Activated CD8-positive, alpha-beta T cell treated with anti-CD3 and anti-CD28 coated beads for 36 hours (primary cell): ENCODE results near the gene PLS1. TPM values are rescaled to one million over a fixed set of nuclear protein-coding genes. Genes with fewer than 3 reads are reported as not detected.

Experiments used
- ATAC-seq: fragments of 200-7000 bp; cut with Tn5 transposase; one replicate; pipeline ENCODE4 v1.10.0; 2021; ENCODE audit warnings: mild to moderate bottlenecking, moderate library complexity
- CTCF ChIA-PET: fragments of 350-600 bp; sonication (Branson Sonifier 250); formaldehyde crosslinking; loops from one replicate; lab custom pipeline; 2021; ENCODE audit warnings: antibody characterized with exemption; lab: Charles Lee
- POLR2A ChIA-PET: fragments of 350-600 bp; sonication (Branson Sonifier 250); formaldehyde crosslinking; loops from one replicate; lab custom pipeline; 2021; ENCODE audit warnings: antibody characterized with exemption; lab: Charles Lee
- DNase-seq: peaks from one replicate; pipeline ENCODE4 v3.0.0-alpha.2; 2020
- H3K27ac Mint-ChIP-seq: one replicate; pipeline ENCODE4 v1.8.0; 2021; ENCODE audit warnings: mild to moderate bottlenecking, mixed read lengths
- H3K27me3 Mint-ChIP-seq: one replicate; pipeline ENCODE4 v1.8.0; 2021; ENCODE audit warnings: mixed read lengths
- H3K36me3 Mint-ChIP-seq: one replicate; pipeline ENCODE4 v1.8.0; 2021; ENCODE audit warnings: low read depth, mixed read lengths
- H3K4me1 Mint-ChIP-seq: one replicate; pipeline ENCODE4 v1.8.0; 2021; ENCODE audit warnings: low read depth, mixed read lengths
- H3K4me3 Mint-ChIP-seq: one replicate; pipeline ENCODE4 v1.8.0; 2021; ENCODE audit warnings: mild to moderate bottlenecking, moderate library complexity, mixed read lengths
- H3K9me3 Mint-ChIP-seq: one replicate; pipeline ENCODE4 v1.8.0; 2021; ENCODE audit warnings: mixed read lengths
- intact Hi-C: fragments of 100-400 bp; cut with micrococcal nuclease; formaldehyde crosslinking; loops from one replicate; pipeline ENCODE4 v1.10.0; 2022
- total RNA-seq, 2 experiments: library from RNA; stranded (reverse); gene quantifications; one replicate each; pipeline ENCODE4 v1.2.3, GENCODE V29; 2021
- TF ChIP-seq, protein P1 (sequence below): fragments of 200-600 bp; IDR thresholded peaks from one replicate; pipeline ENCODE4 v1.8.0; 2022; ENCODE audit warnings: antibody characterized with exemption, mild to moderate bottlenecking

PLS1 gene
- total RNA-seq, 2 experiments from 2014 or later: 4.7 to 5.6 TPM

- POLR2A ChIA-PET: no interaction called here
These were observed 54.0 kb downstream of the PLS1 start for GRCh38 chr3:142650001-142650693.

DNA sequence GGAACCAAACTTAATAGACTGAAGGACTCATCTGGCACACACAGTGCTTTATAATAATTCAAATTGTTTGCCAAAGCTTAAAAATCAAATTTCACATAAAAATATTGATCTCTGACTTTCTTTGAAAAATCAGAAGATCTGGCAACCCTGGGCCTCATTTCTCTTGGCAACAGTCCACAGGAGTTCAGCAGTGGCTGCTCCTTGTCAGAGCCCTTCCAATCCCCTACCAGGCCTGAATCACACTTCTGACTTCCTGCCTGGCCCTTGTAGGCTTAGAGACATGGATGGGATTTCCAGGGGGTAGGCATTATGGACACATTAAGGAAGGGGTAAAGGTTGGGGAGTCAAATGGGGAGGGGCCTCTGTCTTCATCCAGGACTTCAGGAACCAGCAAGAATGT lies 55.5 kb downstream of the PLS1 start:
- Mint-ChIP-seq H3K9me3 (no peaks in the 10 kb centered on the region), H3K27me3 (no peaks in the 10 kb centered on the region), H3K27ac (no peak overlapping the region), H3K4me3 (no peak overlapping the region), H3K36me3 (no peaks in the 10 kb centered on the region), H3K4me1 (no peaks in the 10 kb centered on the region)
- ChIA-PET CTCF (no interaction called here), POLR2A (no interaction called here)
- intact Hi-C loops: no loop called here
- no peak for DNase-seq
- ATAC-seq: no peak
- TF ChIP-seq, protein P1, sequence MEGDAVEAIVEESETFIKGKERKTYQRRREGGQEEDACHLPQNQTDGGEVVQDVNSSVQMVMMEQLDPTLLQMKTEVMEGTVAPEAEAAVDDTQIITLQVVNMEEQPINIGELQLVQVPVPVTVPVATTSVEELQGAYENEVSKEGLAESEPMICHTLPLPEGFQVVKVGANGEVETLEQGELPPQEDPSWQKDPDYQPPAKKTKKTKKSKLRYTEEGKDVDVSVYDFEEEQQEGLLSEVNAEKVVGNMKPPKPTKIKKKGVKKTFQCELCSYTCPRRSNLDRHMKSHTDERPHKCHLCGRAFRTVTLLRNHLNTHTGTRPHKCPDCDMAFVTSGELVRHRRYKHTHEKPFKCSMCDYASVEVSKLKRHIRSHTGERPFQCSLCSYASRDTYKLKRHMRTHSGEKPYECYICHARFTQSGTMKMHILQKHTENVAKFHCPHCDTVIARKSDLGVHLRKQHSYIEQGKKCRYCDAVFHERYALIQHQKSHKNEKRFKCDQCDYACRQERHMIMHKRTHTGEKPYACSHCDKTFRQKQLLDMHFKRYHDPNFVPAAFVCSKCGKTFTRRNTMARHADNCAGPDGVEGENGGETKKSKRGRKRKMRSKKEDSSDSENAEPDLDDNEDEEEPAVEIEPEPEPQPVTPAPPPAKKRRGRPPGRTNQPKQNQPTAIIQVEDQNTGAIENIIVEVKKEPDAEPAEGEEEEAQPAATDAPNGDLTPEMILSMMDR: no peak

More at GRCh38 chr3:142650001-142650693, 54.0 kb downstream of the PLS1 start:
- no peaks in the 10 kb centered on the region for H3K36me3 Mint-ChIP-seq
- H3K27me3 Mint-ChIP-seq: no peaks in the 10 kb centered on the region
- TF ChIP-seq, protein P1: no peak
- ATAC-seq: no peak
- H3K9me3 Mint-ChIP-seq: no peaks in the 10 kb centered on the region
- CTCF ChIA-PET: no interaction called here
- no peak overlapping the region for H3K27ac Mint-ChIP-seq
- H3K4me1 Mint-ChIP-seq: no peaks in the 10 kb centered on the region
- intact Hi-C loops: no loop called here
- no peak for DNase-seq
- H3K4me3 Mint-ChIP-seq: no peak overlapping the region

DNA sequence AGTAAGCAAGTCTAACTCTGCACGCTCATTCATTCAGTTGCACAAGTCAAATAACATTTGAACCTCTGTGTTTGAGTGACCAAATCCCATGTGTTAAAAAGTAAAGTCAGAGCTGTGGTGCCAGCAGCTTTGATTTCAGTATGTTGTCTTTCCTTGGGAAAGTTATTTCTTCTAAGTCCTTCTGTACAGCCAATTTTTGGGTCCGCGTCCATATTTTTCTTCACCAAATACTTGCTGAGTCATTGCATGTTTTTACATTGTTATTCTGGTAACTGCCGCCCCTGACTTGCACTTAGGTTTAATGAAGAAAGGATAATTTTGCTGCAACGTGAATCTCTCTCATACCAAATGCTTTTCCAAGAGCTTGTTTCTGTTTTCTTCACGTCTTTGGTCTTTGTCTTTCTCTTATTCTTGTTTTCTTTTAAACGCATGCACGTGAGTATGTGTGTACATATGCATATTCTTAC lies 56.7 kb downstream of the PLS1 start:
- no peak overlapping the region for H3K4me3 Mint-ChIP-seq
- POLR2A ChIA-PET: no interaction called here
- TF ChIP-seq, protein P1: no peak
- H3K9me3 Mint-ChIP-seq: no peaks in the 10 kb centered on the region
- H3K36me3 Mint-ChIP-seq: no peaks in the 10 kb centered on the region
- H3K27ac Mint-ChIP-seq: no peak overlapping the region
- DNase-seq (no peak), ATAC-seq (no peak)
- intact Hi-C loops: no loop called here
- no peaks in the 10 kb centered on the region for H3K4me1 Mint-ChIP-seq
- CTCF ChIA-PET: no interaction called here
- H3K27me3 Mint-ChIP-seq: no peaks in the 10 kb centered on the region

DNA sequence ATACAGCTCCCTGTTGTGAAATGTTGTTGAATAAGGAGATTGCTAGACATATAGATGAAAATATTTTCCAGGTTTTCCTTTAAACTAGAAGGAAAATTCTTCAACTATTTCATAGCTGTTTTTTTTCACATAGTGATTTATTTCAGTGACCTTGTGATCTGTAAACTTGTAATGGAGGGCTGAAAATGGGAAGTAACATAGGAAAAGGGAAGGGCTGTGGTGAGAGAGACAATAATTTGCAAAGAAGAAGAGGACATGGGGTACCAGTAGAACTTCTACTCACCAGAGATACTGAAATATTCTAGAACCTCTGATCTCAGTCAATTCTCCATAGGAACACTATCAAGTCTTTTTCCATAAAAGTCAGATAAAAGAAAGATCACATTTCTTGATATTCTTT lies 60.4 kb downstream of the PLS1 start:
- H3K9me3 Mint-ChIP-seq: no peaks in the 10 kb centered on the region
- DNase-seq (no peak), ATAC-seq (no peak)
- TF ChIP-seq, protein P1: no peak
- no peak overlapping the region for H3K4me3 Mint-ChIP-seq
- no peaks in the 10 kb centered on the region for H3K36me3 Mint-ChIP-seq
- ChIA-PET POLR2A (no interaction called here), CTCF (no interaction called here)
- intact Hi-C loops: no loop called here
- H3K27me3 Mint-ChIP-seq: no peaks in the 10 kb centered on the region
- H3K27ac Mint-ChIP-seq: no peak overlapping the region
- H3K4me1 Mint-ChIP-seq: no peaks in the 10 kb centered on the region

DNA sequence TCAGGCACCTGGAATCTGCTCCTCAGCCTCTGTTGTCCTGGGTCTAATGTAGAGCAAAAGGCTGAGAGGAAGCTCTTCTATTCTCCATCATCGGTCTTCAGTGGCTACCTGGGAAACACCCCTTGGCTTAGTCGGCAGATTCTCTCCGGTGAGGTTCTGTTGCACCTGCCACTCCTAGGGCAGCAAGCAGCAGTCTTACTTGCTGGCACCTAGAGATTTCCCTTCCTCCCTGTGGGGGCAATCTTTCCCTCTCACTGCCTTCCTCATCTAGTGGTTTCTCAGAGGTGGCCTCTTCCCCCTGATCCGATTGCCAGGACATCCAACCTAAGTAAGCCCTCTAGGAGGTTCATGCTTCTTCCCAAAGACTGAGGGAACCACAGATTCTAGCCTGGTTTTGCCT lies 60.8 kb downstream of the PLS1 start:
- H3K9me3 Mint-ChIP-seq: no peaks in the 10 kb centered on the region
- H3K36me3 Mint-ChIP-seq: no peaks in the 10 kb centered on the region
- ATAC-seq: no peak
- no peaks in the 10 kb centered on the region for H3K27me3 Mint-ChIP-seq
- TF ChIP-seq, protein P1: no peak
- H3K4me3 Mint-ChIP-seq: no peak overlapping the region
- H3K27ac Mint-ChIP-seq: no peak overlapping the region
- CTCF ChIA-PET: no interaction called here
- H3K4me1 Mint-ChIP-seq: no peaks in the 10 kb centered on the region
- intact Hi-C loops: no loop called here
- DNase-seq: no peak
- POLR2A ChIA-PET: no interaction called here
